Measurements from ENCODE around the gene CHI3L2.

CHI3L2 gene

GRCh38 chr1:111236806-111237205 is 9.3 kb downstream of the CHI3L2 start:
- Histone ChIP-seq H3K27ac (ENCODE audit: low read depth, low read length) (no peak overlapping the region), H3K9ac (ENCODE audit: low read depth, low read length) (no peak overlapping the region), H3K27me3 (ENCODE audit: control insufficient read depth, insufficient read depth, low read length) (no peaks in the 10 kb centered on the region), H3K36me3 (ENCODE audit: control insufficient read depth, insufficient read depth, low read length) (no peaks in the 10 kb centered on the region), H3K9me3 (ENCODE audit: control insufficient read depth, insufficient read depth, low read length) (no peaks in the 10 kb centered on the region), H3K4me3 (ENCODE audit: low read depth, low read length) (no peak overlapping the region), H3K4me1 (ENCODE audit: control insufficient read depth, insufficient read depth, low read length) (peaks cover 7% of the 10 kb centered on the region; the same call in 1 of the 2 replicates)

- no peaks in the 10 kb centered on the region for H3K9me3 ChIP-seq (ENCODE audit: control insufficient read depth, insufficient read depth, low read length)
- H3K27me3 ChIP-seq (ENCODE audit: control insufficient read depth, insufficient read depth, low read length) = no peaks in the 10 kb centered on the region
- no peak overlapping the region for H3K9ac ChIP-seq (ENCODE audit: low read depth, low read length)
- H3K4me1 ChIP-seq (ENCODE audit: control insufficient read depth, insufficient read depth, low read length) = peaks cover 7% of the 10 kb centered on the region; the same call in 1 of the 2 replicates
- H3K27ac ChIP-seq (ENCODE audit: low read depth, low read length) = no peak overlapping the region
- H3K4me3 ChIP-seq (ENCODE audit: low read depth, low read length) = no peak overlapping the region
- no peaks in the 10 kb centered on the region for H3K36me3 ChIP-seq (ENCODE audit: control insufficient read depth, insufficient read depth, low read length)
Measured at GRCh38 chr1:111238056-111238795, 10.7 kb downstream of the CHI3L2 start.

- peaks cover 7% of the 10 kb centered on the region; the same call in 1 of the 2 replicates for H3K4me1 ChIP-seq (ENCODE audit: control insufficient read depth, insufficient read depth, low read length)
- no peaks in the 10 kb centered on the region for H3K9me3 ChIP-seq (ENCODE audit: control insufficient read depth, insufficient read depth, low read length)
- H3K27me3 ChIP-seq (ENCODE audit: control insufficient read depth, insufficient read depth, low read length) = no peaks in the 10 kb centered on the region
- no peak overlapping the region for H3K4me3 ChIP-seq (ENCODE audit: low read depth, low read length)
- no peak overlapping the region for H3K27ac ChIP-seq (ENCODE audit: low read depth, low read length)
- H3K9ac ChIP-seq (ENCODE audit: low read depth, low read length) = no peak overlapping the region
- H3K36me3 ChIP-seq (ENCODE audit: control insufficient read depth, insufficient read depth, low read length) = no peaks in the 10 kb centered on the region
Measured at GRCh38 chr1:111241797-111242196, 14.3 kb downstream of the CHI3L2 start.

- Histone ChIP-seq H3K36me3 (ENCODE audit: control insufficient read depth, insufficient read depth, low read length) (no peaks in the 10 kb centered on the region), H3K4me3 (ENCODE audit: low read depth, low read length) (no peak overlapping the region), H3K9ac (ENCODE audit: low read depth, low read length) (no peak overlapping the region), H3K27me3 (ENCODE audit: control insufficient read depth, insufficient read depth, low read length) (no peaks in the 10 kb centered on the region), H3K4me1 (ENCODE audit: control insufficient read depth, insufficient read depth, low read length) (0 out of 2 replicates have a peak, but pooled peaks cover under 1% of the 10 kb centered on the region), H3K9me3 (ENCODE audit: control insufficient read depth, insufficient read depth, low read length) (no peaks in the 10 kb centered on the region), H3K27ac (ENCODE audit: low read depth, low read length) (no peak overlapping the region)
Measured at GRCh38 chr1:111242805-111243523, 15.5 kb downstream of the CHI3L2 start.

- no peak overlapping the region for H3K9ac ChIP-seq (ENCODE audit: low read depth, low read length)
- H3K9me3 ChIP-seq (ENCODE audit: control insufficient read depth, insufficient read depth, low read length) = no peaks in the 10 kb centered on the region
- no peak overlapping the region for H3K27ac ChIP-seq (ENCODE audit: low read depth, low read length)
- no peaks in the 10 kb centered on the region for H3K27me3 ChIP-seq (ENCODE audit: control insufficient read depth, insufficient read depth, low read length)
- no peaks in the 10 kb centered on the region for H3K4me1 ChIP-seq (ENCODE audit: control insufficient read depth, insufficient read depth, low read length)
- H3K4me3 ChIP-seq (ENCODE audit: low read depth, low read length) = no peak overlapping the region
- no peaks in the 10 kb centered on the region for H3K36me3 ChIP-seq (ENCODE audit: control insufficient read depth, insufficient read depth, low read length)
Measured at GRCh38 chr1:111247125-111247838, 19.8 kb downstream of the CHI3L2 start.

GRCh38 chr1:111249960-111250359 is 22.4 kb downstream of the CHI3L2 start:
- Histone ChIP-seq H3K27me3 (ENCODE audit: control insufficient read depth, insufficient read depth, low read length) (no peaks in the 10 kb centered on the region), H3K9me3 (ENCODE audit: control insufficient read depth, insufficient read depth, low read length) (no peaks in the 10 kb centered on the region), H3K4me3 (ENCODE audit: low read depth, low read length) (no peak overlapping the region)

GRCh38 chr1:111251570-111251969 is 24.1 kb downstream of the CHI3L2 start:
- Histone ChIP-seq H3K9ac (ENCODE audit: low read depth, low read length) (no peak overlapping the region), H3K4me1 (ENCODE audit: control insufficient read depth, insufficient read depth, low read length) (no peaks in the 10 kb centered on the region), H3K9me3 (ENCODE audit: control insufficient read depth, insufficient read depth, low read length) (no peaks in the 10 kb centered on the region), H3K27ac (ENCODE audit: low read depth, low read length) (no peak overlapping the region), H3K36me3 (ENCODE audit: control insufficient read depth, insufficient read depth, low read length) (no peaks in the 10 kb centered on the region), H3K27me3 (ENCODE audit: control insufficient read depth, insufficient read depth, low read length) (no peaks in the 10 kb centered on the region), H3K4me3 (ENCODE audit: low read depth, low read length) (no peak overlapping the region)

More at GRCh38 chr1:111249960-111250359, 22.4 kb downstream of the CHI3L2 start:
- no peaks in the 10 kb centered on the region for H3K4me1 ChIP-seq (ENCODE audit: control insufficient read depth, insufficient read depth, low read length)
- H3K36me3 ChIP-seq (ENCODE audit: control insufficient read depth, insufficient read depth, low read length) = no peaks in the 10 kb centered on the region
- no peak overlapping the region for H3K9ac ChIP-seq (ENCODE audit: low read depth, low read length)
- H3K27ac ChIP-seq (ENCODE audit: low read depth, low read length) = no peak overlapping the region

GRCh38 chr1:111252786-111253185 is 25.3 kb downstream of the CHI3L2 start:
- Histone ChIP-seq H3K9ac (ENCODE audit: low read depth, low read length) (no peak overlapping the region), H3K27ac (ENCODE audit: low read depth, low read length) (no peak overlapping the region), H3K9me3 (ENCODE audit: control insufficient read depth, insufficient read depth, low read length) (no peaks in the 10 kb centered on the region), H3K4me3 (ENCODE audit: low read depth, low read length) (no peak overlapping the region), H3K36me3 (ENCODE audit: control insufficient read depth, insufficient read depth, low read length) (no peaks in the 10 kb centered on the region), H3K4me1 (ENCODE audit: control insufficient read depth, insufficient read depth, low read length) (no peaks in the 10 kb centered on the region), H3K27me3 (ENCODE audit: control insufficient read depth, insufficient read depth, low read length) (no peaks in the 10 kb centered on the region)

- no peaks in the 10 kb centered on the region for H3K36me3 ChIP-seq (ENCODE audit: control insufficient read depth, insufficient read depth, low read length)
- no peak overlapping the region for H3K4me3 ChIP-seq (ENCODE audit: low read depth, low read length)
- no peaks in the 10 kb centered on the region for H3K9me3 ChIP-seq (ENCODE audit: control insufficient read depth, insufficient read depth, low read length)
- H3K27ac ChIP-seq (ENCODE audit: low read depth, low read length) = no peak overlapping the region
- H3K9ac ChIP-seq (ENCODE audit: low read depth, low read length) = no peak overlapping the region
- peaks cover 4% of the 10 kb centered on the region for H3K4me1 ChIP-seq (ENCODE audit: control insufficient read depth, insufficient read depth, low read length)
- H3K27me3 ChIP-seq (ENCODE audit: control insufficient read depth, insufficient read depth, low read length) = no peaks in the 10 kb centered on the region
Measured at GRCh38 chr1:111253876-111254275, 26.4 kb downstream of the CHI3L2 start.

GRCh38 chr1:111256988-111257658 is 29.6 kb downstream of the CHI3L2 start:
- H3K9me3 ChIP-seq (ENCODE audit: control insufficient read depth, insufficient read depth, low read length) = 0 out of 2 replicates have a peak, but pooled peaks cover under 1% of the 10 kb centered on the region
- H3K27ac ChIP-seq (ENCODE audit: low read depth, low read length) = no peak overlapping the region
- peaks cover 28% of the 10 kb centered on the region for H3K4me1 ChIP-seq (ENCODE audit: control insufficient read depth, insufficient read depth, low read length)
- no peaks in the 10 kb centered on the region for H3K36me3 ChIP-seq (ENCODE audit: control insufficient read depth, insufficient read depth, low read length)
- no peak overlapping the region for H3K4me3 ChIP-seq (ENCODE audit: low read depth, low read length)
- H3K27me3 ChIP-seq (ENCODE audit: control insufficient read depth, insufficient read depth, low read length) = no peaks in the 10 kb centered on the region
- no peak overlapping the region for H3K9ac ChIP-seq (ENCODE audit: low read depth, low read length)

All from HUES48 (cell line).